Breast epithelium (tissue), 4 donors: ENCODE data around the gene ABI3BP. TPM values are rescaled to one million over a fixed set of nuclear protein-coding genes. Genes with fewer than 3 reads are reported as not detected.

ENCODE experiments used
- DNase-seq, 2 donors: peaks; one replicate each; pipeline ENCODE4 v3.0.0-alpha.2; 2019; ENCODE audit warnings: low spot score in 2 of 2
- H3K27ac ChIP-seq, 2 donors: fragments of 200-600 bp; sonication (generic) in 1 of 2; one replicate each; pipeline ENCODE4 v1.5.1; 2016 to 2019; ENCODE audit warnings: mild to moderate bottlenecking in 1 of 2
- H3K27me3 ChIP-seq, 2 donors: fragments of 200-600 bp; sonication (generic) in 1 of 2; one replicate each; pipeline versions ENCODE4 v1.5.1 to v1.6.0; 2017 to 2019; ENCODE audit warnings: control low read depth in 1 of 2, mild to moderate bottlenecking in 1 of 2
- H3K36me3 ChIP-seq: fragments of 200-600 bp; one replicate; pipeline ENCODE4 v1.5.1; 2019
- H3K4me1 ChIP-seq, 2 donors: fragments of 200-600 bp; sonication (generic); one replicate each; pipeline ENCODE4 v1.5.1; 2016 to 2019; ENCODE audit warnings: control low read depth in 1 of 2
- H3K4me3 ChIP-seq, 3 donors: fragments of 200-600 bp; sonication (generic); 1 replicate in 2 of 3; 2 replicates in 1 of 3; pipeline ENCODE4 v1.5.1; 2016 to 2019; ENCODE audit warnings: mild to moderate bottlenecking in 3 of 3, moderate library complexity in 2 of 3
- H3K9me3 ChIP-seq, 2 donors: fragments of 200-600 bp; sonication (generic) in 1 of 2; one replicate each; pipeline ENCODE4 v1.5.1; 2016 to 2019; ENCODE audit warnings: control low read depth in 1 of 2
- POLR2A ChIP-seq: fragments of 450-650 bp; IDR thresholded peaks from one replicate; pipeline ENCODE4 v1.6.1; 2016; ENCODE audit warnings: antibody characterized with exemption, mild to moderate bottlenecking, moderate library complexity
- POLR2AphosphoS5 ChIP-seq, 3 donors: sonication (generic); formaldehyde crosslinking; IDR thresholded peaks; one replicate each; pipeline ENCODE4 v1.6.1; 2017; ENCODE audit warnings: antibody characterized with exemption in 3 of 3
- intact Hi-C: fragments of 100-400 bp; cut with DNase I; formaldehyde crosslinking; loops from one replicate; pipeline ENCODE4 v1.15.1; 2023; ENCODE audit warnings: low total_unique reads
- total RNA-seq, 3 donors: library from RNA; depleted of rRNA; stranded (reverse); fragments of >200 nt; gene quantifications; one replicate each; pipeline ENCODE4 v1.1.0, GENCODE V29; 2016
- TF ChIP-seq, protein P1 (sequence below), 3 donors: fragments of 450-650 bp; IDR thresholded peaks; one replicate each; pipeline ENCODE4 v1.5.1; 2016 to 2017; ENCODE audit warnings: antibody characterized with exemption in 3 of 3, mild to moderate bottlenecking in 3 of 3, moderate library complexity in 3 of 3

ABI3BP gene
- total RNA-seq, 3 donors from 2014 or later, result 17.4 to 170 (median 41.1) TPM

DNA sequence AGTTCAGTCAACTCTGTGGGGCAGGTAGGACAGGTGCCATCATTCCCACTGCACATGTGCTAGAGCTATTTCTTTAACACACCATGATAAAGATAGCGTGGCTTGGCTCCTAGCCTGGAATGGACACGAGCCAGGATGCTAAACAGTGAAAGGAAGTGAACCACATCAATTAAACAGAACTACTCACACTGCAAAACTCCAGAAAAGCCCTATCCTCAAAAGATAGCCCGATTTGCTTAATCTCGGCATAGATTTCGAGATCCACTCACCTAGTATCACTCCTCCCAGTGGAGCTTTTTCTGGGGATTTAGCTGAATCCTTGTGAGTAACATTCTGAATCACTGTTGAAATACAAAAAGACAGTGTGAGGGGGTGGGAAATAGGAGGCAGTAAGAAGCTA lies 118.0 kb downstream of the ABI3BP start:
- no peak overlapping the region for H3K27ac ChIP-seq
- no peak for DNase-seq

DNA sequence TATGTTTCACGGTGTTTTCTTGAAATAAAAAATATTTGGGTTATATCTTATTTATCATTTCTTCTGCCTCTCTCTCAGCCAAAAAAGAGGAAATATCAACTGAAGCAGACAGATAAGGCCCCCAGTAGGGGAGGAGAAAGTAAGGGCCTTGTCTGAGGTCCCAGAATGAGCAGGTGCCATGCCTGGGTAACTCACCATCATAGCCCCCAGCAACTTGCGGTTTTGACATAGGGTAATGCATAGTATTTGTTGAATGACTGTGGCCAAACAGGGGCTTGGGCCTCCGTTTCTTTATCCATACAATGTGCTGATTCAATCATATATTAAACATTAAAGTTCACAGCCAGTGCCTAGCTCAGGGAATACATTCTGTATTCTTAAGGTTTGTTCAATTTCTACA lies 119.6 kb downstream of the ABI3BP start:
- Histone ChIP-seq H3K4me3 (no peak overlapping the region), H3K4me1 (no peaks in the 10 kb centered on the region), H3K27ac (no peak overlapping the region), H3K36me3 (no peaks in the 10 kb centered on the region), H3K9me3 (no peaks in the 10 kb centered on the region), H3K27me3 (no peaks in the 10 kb centered on the region)
- no peak for TF ChIP-seq POLR2A
- TF ChIP-seq, protein P1, sequence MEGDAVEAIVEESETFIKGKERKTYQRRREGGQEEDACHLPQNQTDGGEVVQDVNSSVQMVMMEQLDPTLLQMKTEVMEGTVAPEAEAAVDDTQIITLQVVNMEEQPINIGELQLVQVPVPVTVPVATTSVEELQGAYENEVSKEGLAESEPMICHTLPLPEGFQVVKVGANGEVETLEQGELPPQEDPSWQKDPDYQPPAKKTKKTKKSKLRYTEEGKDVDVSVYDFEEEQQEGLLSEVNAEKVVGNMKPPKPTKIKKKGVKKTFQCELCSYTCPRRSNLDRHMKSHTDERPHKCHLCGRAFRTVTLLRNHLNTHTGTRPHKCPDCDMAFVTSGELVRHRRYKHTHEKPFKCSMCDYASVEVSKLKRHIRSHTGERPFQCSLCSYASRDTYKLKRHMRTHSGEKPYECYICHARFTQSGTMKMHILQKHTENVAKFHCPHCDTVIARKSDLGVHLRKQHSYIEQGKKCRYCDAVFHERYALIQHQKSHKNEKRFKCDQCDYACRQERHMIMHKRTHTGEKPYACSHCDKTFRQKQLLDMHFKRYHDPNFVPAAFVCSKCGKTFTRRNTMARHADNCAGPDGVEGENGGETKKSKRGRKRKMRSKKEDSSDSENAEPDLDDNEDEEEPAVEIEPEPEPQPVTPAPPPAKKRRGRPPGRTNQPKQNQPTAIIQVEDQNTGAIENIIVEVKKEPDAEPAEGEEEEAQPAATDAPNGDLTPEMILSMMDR (IDR thresholded peaks at IDR 0.05), result no peak
- no peak for TF ChIP-seq POLR2AphosphoS5 (IDR thresholded peaks at IDR 0.05)
- no peak for DNase-seq
- intact Hi-C loops, result no loop called here

More for the DNA sequence above, 118.0 kb downstream of the ABI3BP start:
- intact Hi-C loops, result no loop called here
- no peaks in the 10 kb centered on the region for H3K4me1 ChIP-seq
- no peaks in the 10 kb centered on the region for H3K36me3 ChIP-seq
- TF ChIP-seq POLR2A (no peak), POLR2AphosphoS5 (IDR thresholded peaks at IDR 0.05) (no peak)
- TF ChIP-seq, protein P1 (IDR thresholded peaks at IDR 0.05), result no peak
- no peaks in the 10 kb centered on the region for H3K27me3 ChIP-seq
- no peaks in the 10 kb centered on the region for H3K9me3 ChIP-seq
- H3K4me3 ChIP-seq, result no peak overlapping the region

DNA sequence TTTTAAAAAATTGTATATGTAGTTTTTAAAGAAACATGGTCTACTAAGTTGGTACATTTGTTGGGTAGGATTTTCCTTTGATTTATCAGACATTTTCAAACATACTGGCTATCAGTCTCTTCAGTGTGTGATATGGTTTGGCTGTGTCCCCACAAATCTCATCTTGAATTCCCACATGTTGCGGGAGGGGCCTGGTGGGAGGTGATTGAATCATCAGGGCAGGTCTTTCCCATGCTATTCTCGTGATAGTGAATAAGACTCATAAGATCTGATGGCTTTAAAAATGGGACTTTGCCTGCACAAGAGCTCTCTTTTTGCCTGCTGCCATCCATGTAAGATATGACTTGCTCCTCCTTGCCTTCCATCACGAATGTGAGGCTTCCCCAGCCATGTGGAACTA lies 121.9 kb downstream of the ABI3BP start:
- no peaks in the 10 kb centered on the region for H3K9me3 ChIP-seq
- no peak overlapping the region for H3K4me3 ChIP-seq
- TF ChIP-seq POLR2AphosphoS5 (IDR thresholded peaks at IDR 0.05), result no peak
- no peak for TF ChIP-seq POLR2A
- TF ChIP-seq, protein P1 (IDR thresholded peaks at IDR 0.05), result no peak
- DNase-seq, result no peak
- no peak overlapping the region for H3K27ac ChIP-seq
- no peaks in the 10 kb centered on the region for H3K36me3 ChIP-seq
- no peaks in the 10 kb centered on the region for H3K27me3 ChIP-seq
- no peaks in the 10 kb centered on the region for H3K4me1 ChIP-seq
- intact Hi-C loops, result no loop called here

DNA sequence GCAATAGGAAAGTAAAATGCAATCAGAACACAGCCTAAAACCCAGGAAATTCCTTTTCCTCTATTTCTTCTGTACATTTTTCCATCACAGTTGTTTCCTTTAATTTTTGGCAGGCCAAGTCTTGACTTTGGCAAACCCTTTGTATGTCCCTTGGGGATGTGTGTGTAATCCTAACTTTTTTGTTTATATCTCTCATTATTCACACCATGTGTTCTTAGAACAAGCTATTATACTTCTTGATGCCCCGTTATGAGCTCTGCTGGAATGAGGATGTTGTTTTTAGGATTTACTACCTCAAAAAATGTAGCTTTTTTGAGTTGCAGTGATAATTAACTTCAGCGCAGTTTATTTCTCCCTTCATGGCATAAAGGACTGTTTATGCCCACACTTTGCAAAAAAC lies 123.4 kb downstream of the ABI3BP start:
- H3K4me1 ChIP-seq, result no peaks in the 10 kb centered on the region
- intact Hi-C loops, result no loop called here
- no peak overlapping the region for H3K27ac ChIP-seq

DNA sequence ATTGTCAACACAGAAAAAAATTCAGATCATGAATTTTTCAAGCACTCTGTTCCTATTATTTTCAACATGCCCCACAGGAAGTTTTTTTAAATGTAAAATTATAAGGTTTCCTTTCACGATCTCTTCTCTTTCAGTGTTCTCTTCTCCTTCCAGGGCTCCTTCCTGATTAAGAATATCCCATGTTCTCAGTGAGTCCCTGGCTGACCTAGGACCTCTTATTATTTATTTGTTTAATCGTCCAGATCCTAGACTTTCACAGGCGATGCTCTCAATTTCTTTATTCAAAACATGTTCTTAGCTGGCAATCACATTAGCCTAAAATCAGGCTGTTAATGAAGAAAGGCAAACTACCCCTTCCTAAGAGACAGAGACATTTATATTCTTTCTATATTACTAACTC lies 124.3 kb downstream of the ABI3BP start:
- Histone ChIP-seq H3K36me3 (no peaks in the 10 kb centered on the region), H3K4me3 (no peak overlapping the region), H3K4me1 (no peaks in the 10 kb centered on the region), H3K27ac (no peak overlapping the region), H3K27me3 (no peaks in the 10 kb centered on the region), H3K9me3 (no peaks in the 10 kb centered on the region)
- intact Hi-C loops, result no loop called here
- no peak for DNase-seq
- TF ChIP-seq POLR2AphosphoS5 (IDR thresholded peaks at IDR 0.05) (no peak), POLR2A (no peak)
- TF ChIP-seq, protein P1 (IDR thresholded peaks at IDR 0.05), result no peak

More for the DNA sequence above, 123.4 kb downstream of the ABI3BP start:
- no peaks in the 10 kb centered on the region for H3K27me3 ChIP-seq
- no peaks in the 10 kb centered on the region for H3K36me3 ChIP-seq
- H3K4me3 ChIP-seq, result no peak overlapping the region
- H3K9me3 ChIP-seq, result no peaks in the 10 kb centered on the region
- no peak for DNase-seq
- no peak for TF ChIP-seq POLR2A
- TF ChIP-seq POLR2AphosphoS5 (IDR thresholded peaks at IDR 0.05), result no peak
- TF ChIP-seq, protein P1 (IDR thresholded peaks at IDR 0.05), result no peak
